Thoracic aorta (tissue), 2 donors: ENCODE results near the gene ZNF93. TPM values are rescaled to one million over a fixed set of nuclear protein-coding genes. Genes with fewer than 3 reads are reported as not detected.
"Not testable (repeated sequence)": the region's sequence is repeated elsewhere in the genome, so short reads cannot be mapped to it uniquely, and the experiment has no call there.

Experiments
- ATAC-seq: fragments of 150-250 bp; one replicate; pipeline ENCODE4 v1.8.0; 2017; ENCODE audit warnings: low read depth; ENCODE audit not compliant: insufficient number of reproducible peaks, low FRiP score
- DNase-seq: peaks from one replicate; pipeline ENCODE4 v3.0.0-alpha.2; 2020; ENCODE audit warnings: low spot score
- H3K27ac ChIP-seq, 2 donors: fragments of 200-600 bp; sonication (generic); 1 replicate in 1 of 2; 2 replicates in 1 of 2; pipeline ENCODE4 v1.5.1; 2016; ENCODE audit warnings: mild to moderate bottlenecking in 2 of 2, moderate library complexity in 2 of 2
- H3K27me3 ChIP-seq: fragments of 200-600 bp; sonication (generic); replicated peaks from 2 replicates; pipeline ENCODE4 v1.6.0; 2016; ENCODE audit warnings: mild to moderate bottlenecking; ENCODE audit not compliant: insufficient read depth
- H3K36me3 ChIP-seq: fragments of 200-600 bp; sonication (generic); one replicate; pipeline ENCODE4 v1.5.1; 2016
- H3K4me1 ChIP-seq, 2 donors: fragments of 200-600 bp; sonication (generic); 1 replicate in 1 of 2; 2 replicates in 1 of 2; pipeline versions ENCODE4 v1.5.1 to v1.6.0; 2016; ENCODE audit warnings: low read depth in 2 of 2, mild to moderate bottlenecking in 1 of 2; ENCODE audit not compliant: control insufficient read depth in 1 of 2
- H3K4me3 ChIP-seq: fragments of 200-600 bp; sonication (generic); 2 replicates; pipeline ENCODE4 v1.5.1; 2016; ENCODE audit warnings: mild to moderate bottlenecking
- H3K9me3 ChIP-seq: fragments of 200-600 bp; sonication (generic); 2 replicates; pipeline ENCODE4 v1.5.1; 2016
- total RNA-seq, 2 donors: library from RNA; depleted of rRNA; stranded (reverse); fragments of >200 nt; gene quantifications; one replicate each; pipeline versions ENCODE4 v1.1.0 to v1.2.3, GENCODE V29; 2016
- TF ChIP-seq, protein P1 (sequence below): fragments of 200-600 bp; sonication (generic); IDR thresholded peaks from one replicate; pipeline ENCODE4 v1.5.1; 2019; ENCODE audit warnings: antibody characterized with exemption

The ZNF93 gene
- 10 to 100 TPM in 1 of 2 donors, 1 to 10 TPM in 1; 3.0 to 11.6 TPM for total RNA-seq

DNA sequence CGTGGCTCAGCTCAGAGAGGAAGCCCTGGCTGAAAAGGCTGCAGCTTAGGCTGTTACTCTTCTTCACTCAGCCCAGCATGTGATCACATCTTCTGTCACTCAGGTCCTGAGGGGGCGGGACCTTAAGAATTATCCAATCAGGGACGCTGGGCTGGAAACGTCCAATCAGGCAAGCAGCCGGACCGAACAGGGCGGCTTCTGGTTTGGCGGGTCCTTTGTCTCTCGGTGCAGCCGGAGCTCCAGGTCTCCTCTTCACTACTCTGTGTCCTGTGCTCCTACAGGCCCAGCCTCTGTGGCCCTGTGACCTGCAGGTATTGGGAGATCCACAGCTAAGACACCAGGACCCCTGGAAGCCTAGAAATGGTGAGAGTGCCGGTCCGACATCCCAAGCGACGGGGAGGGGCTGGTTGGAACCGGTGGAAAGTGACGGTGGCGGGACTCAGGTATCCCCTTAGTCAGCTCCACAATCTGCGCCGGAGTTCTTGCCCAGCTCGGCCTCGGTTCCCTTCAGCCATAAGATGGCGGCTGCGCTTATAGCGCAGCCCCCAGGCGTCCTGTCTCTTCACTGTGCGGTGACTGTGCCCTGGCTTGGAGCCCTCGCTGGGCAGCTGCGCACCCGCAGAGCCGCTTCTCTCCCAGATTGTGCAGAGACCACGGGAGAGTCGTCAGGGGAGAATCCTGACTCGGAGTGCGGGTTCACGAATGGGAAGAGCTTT is at the start of gene ZNF93:
Gene ZNF93 (plus strand): TSS at position 218 of the 716 bp plus-strand sequence. CDS start 143 bp downstream, at position 361.
- DNase-seq (peak; percentile 84), ATAC-seq (peak; percentile 98)
- no peaks in the 10 kb centered on the region for H3K36me3 ChIP-seq
- H3K27ac ChIP-seq = peak within 1 kb of the TSS; percentile 66 to 81
- no peaks in the 10 kb centered on the region for H3K27me3 ChIP-seq
- H3K4me3 ChIP-seq = peak within 1 kb of the TSS; percentile 91
- peaks cover 15% of the 10 kb centered on the region for H3K9me3 ChIP-seq
- TF ChIP-seq, protein P1, sequence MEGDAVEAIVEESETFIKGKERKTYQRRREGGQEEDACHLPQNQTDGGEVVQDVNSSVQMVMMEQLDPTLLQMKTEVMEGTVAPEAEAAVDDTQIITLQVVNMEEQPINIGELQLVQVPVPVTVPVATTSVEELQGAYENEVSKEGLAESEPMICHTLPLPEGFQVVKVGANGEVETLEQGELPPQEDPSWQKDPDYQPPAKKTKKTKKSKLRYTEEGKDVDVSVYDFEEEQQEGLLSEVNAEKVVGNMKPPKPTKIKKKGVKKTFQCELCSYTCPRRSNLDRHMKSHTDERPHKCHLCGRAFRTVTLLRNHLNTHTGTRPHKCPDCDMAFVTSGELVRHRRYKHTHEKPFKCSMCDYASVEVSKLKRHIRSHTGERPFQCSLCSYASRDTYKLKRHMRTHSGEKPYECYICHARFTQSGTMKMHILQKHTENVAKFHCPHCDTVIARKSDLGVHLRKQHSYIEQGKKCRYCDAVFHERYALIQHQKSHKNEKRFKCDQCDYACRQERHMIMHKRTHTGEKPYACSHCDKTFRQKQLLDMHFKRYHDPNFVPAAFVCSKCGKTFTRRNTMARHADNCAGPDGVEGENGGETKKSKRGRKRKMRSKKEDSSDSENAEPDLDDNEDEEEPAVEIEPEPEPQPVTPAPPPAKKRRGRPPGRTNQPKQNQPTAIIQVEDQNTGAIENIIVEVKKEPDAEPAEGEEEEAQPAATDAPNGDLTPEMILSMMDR = no peak
- H3K4me1 ChIP-seq = peaks cover 0 to 6% of the 10 kb centered on the region in 2 donors

DNA sequence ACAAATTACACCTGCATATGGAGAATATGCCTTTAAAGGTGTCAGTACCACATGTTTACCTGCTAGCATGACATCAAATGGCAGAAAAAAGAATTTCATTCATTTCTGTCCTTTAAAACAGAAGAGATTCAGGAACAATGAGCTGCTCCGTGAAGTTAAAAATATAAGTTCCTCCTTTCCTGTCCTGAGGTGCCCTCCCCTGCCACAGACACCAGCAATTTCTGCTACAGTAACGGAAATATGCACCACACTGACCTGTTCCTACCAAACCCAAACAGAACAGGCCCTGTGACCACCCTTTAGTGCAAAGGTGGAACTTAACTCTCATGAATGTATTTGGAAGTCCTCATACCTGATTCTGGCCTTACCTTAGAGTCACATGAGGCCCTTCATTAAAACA is 49.0 kb upstream of the ZNF93 start:
- H3K4me3 ChIP-seq, H3K9me3 ChIP-seq, H3K27ac ChIP-seq, DNase-seq, H3K36me3 ChIP-seq, H3K4me1 ChIP-seq, ATAC-seq, H3K27me3 ChIP-seq: not testable (repeated sequence)

DNA sequence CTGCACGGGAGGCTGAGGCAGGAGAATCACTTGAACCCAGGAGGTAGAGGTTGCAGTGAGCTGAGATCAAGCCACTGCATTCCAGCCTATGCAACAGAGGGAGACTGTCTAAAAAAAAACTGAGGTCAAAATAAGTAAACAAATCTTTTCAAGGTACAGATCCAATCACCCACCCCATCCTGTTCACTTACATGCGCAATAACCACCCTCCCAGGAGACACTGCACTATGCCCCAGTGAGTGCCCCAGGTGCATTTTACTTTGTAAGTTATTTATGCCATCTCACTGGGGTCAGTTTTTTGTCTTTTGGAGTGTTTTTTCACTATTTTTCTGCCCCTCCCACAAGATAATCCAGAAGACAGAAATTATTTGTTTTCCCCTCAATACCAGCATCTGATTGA is 42.0 kb upstream of the ZNF93 start:
- Histone ChIP-seq H3K27ac (no peak overlapping the region), H3K4me3 (no peak overlapping the region), H3K9me3 (no peaks in the 10 kb centered on the region), H3K36me3 (no peaks in the 10 kb centered on the region), H3K4me1 (no peaks in the 10 kb centered on the region), H3K27me3 (no peaks in the 10 kb centered on the region)
- TF ChIP-seq, protein P1 = no peak
- DNase-seq = no peak
- ATAC-seq = no peak

DNA sequence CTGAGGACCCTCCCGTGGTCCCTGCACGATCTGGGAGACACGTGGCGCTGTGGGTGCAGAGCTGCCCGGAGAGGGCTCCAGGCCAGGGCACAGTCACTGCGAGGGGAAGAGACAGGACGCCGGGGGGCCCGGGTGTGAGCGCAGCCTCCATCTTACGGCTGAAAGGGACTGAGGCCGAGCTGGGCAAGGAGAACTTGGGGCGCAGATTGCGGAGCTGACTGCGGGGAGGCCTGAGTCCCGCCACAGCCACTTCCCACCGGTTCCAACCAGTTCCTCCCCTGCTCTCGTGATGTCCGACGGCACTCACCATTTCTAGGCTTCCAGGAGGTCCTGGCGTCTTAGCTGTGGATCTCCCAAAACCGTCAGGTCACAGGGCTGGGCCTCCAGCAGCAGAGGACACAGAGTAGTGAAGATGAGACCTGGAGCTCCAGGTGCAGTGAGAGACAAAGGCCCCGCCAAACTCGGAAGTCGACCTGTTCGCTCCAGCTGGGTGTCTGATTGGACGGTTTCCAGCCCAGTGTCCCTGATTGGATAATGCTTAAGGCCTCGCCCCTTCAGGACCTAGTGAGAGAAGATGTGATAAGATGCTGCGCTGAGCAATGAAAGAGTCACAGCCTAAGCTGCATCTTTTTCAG is 39.9 kb upstream of the ZNF93 start:
- no peaks in the 10 kb centered on the region for H3K9me3 ChIP-seq
- DNase-seq (no peak), ATAC-seq (no peak)
- TF ChIP-seq, protein P1 = no peak
- no peaks in the 10 kb centered on the region for H3K4me1 ChIP-seq
- no peaks in the 10 kb centered on the region for H3K36me3 ChIP-seq
- H3K27ac ChIP-seq = no peak overlapping the region
- H3K27me3 ChIP-seq = no peaks in the 10 kb centered on the region
- H3K4me3 ChIP-seq = peak overlapping the region; percentile 1

DNA sequence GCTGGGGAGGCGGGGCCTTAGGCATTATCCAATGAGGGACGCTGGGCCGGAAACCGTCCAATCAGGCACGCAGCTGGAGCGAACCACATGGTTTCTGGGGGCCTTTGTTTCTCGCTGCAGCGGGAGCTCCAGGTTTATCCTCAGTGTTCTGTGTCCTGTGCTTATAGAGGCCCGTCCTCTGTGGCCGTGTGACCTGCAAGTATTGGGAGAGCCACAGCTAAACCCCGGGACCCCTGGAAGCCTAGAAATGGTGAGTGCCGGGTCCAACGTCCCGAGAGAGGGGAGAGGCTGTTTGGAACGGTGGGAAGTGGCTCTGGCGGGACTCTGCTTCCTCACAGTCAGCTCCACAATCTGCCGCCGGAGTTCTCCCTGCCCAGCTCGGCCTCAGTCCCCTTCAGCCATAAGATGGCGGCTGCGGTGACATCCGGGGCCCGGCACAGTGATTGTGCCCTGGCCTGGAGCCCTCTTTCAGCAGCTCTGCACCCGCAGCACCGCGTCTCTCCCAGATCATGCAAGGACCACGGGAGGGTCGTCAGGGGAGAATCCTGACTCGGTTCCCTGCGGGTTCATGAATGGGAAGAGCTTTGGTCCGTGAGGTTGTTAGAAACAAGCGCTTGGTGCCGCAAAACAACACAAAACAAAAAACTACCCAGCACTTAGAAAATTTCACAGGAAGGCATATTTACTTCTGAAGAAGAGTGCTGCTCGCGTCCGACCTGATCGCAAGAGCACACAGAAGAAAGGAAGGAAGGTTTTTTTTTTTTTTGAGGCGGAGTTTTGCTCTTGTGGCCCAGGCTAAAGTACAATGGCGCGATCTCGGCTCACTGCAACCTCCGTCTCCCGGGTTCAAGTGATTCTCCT is 34.8 kb upstream of the ZNF93 start, which contains the start of gene ZNF253:
Gene ZNF253 (plus strand): TSS at position 133 of the 861 bp plus-strand sequence. CDS start 115 bp downstream, at position 248.
- H3K4me1 ChIP-seq = peaks cover 20 to 23% of the 10 kb centered on the region in 2 donors

More for the DNA sequence above, 34.8 kb upstream of the ZNF93 start, which contains the start of gene ZNF253:
- TF ChIP-seq, protein P1 = no peak
- Histone ChIP-seq H3K27ac (peak within 1 kb of the TSS; percentile 89 to 93), H3K4me3 (peak within 1 kb of the TSS; percentile 71), H3K27me3 (no peaks in the 10 kb centered on the region), H3K36me3 (no peaks in the 10 kb centered on the region), H3K9me3 (no peaks in the 10 kb centered on the region)
- DNase-seq = peak; percentile 93
- peak; percentile 97 for ATAC-seq
